Liver (tissue), 9 donors: ENCODE results near the gene R3HCC1L. TPM values are rescaled to one million over a fixed set of nuclear protein-coding genes. Genes with fewer than 3 reads are reported as not detected.

Source experiments
- DNase-seq: peaks from one replicate; pipeline ENCODE4 v3.0.0-alpha.2; 2017; ENCODE audit warnings: low spot score
- H3K27ac ChIP-seq, 2 donors: one replicate each; pipeline ENCODE4 v1.7.0; 2013; ENCODE audit warnings: inconsistent platforms in 2 of 2, low read length in 2 of 2, control low read depth in 1 of 2, low read depth in 1 of 2, mild to moderate bottlenecking in 1 of 2
- H3K27me3 ChIP-seq, 4 donors: one replicate each; pipeline versions ENCODE4 v1.6.1 to v1.7.0; 2013; ENCODE audit warnings: low read length in 3 of 4, inconsistent platforms in 1 of 4, mild to moderate bottlenecking in 1 of 4, moderate library complexity in 1 of 4; ENCODE audit not compliant: control insufficient read depth in 4 of 4, insufficient read depth in 4 of 4
- H3K36me3 ChIP-seq, 4 donors: one replicate each; pipeline versions ENCODE4 v1.6.1 to v1.7.0; 2013; ENCODE audit warnings: low read length in 3 of 4, mild to moderate bottlenecking in 3 of 4, low read depth in 1 of 4, moderate library complexity in 1 of 4; ENCODE audit not compliant: control insufficient read depth in 4 of 4, insufficient read depth in 3 of 4
- H3K4me1 ChIP-seq, 4 donors: one replicate each; pipeline versions ENCODE4 v1.6.1 to v1.7.0; 2013; ENCODE audit warnings: low read length in 3 of 4, mild to moderate bottlenecking in 3 of 4, moderate library complexity in 1 of 4; ENCODE audit not compliant: control insufficient read depth in 4 of 4, insufficient read depth in 4 of 4
- H3K4me3 ChIP-seq, 3 donors: one replicate each; pipeline versions ENCODE4 v1.6.1 to v1.7.0; 2013; ENCODE audit warnings: low read length in 3 of 3, control low read depth in 1 of 3, low read depth in 1 of 3, mild to moderate bottlenecking in 1 of 3
- H3K9ac ChIP-seq, 2 donors: one replicate each; pipeline ENCODE4 v1.7.0; 2013; ENCODE audit warnings: low read length in 2 of 2, mild to moderate bottlenecking in 2 of 2, moderate library complexity in 2 of 2, control low read depth in 1 of 2, low read depth in 1 of 2
- H3K9me3 ChIP-seq, 4 donors: one replicate each; pipeline versions ENCODE4 v1.6.1 to v1.7.0; 2013; ENCODE audit warnings: low read length in 3 of 4; ENCODE audit not compliant: control insufficient read depth in 4 of 4
- EGR1 ChIP-seq, 2 donors: IDR thresholded peaks; 2 replicates each; pipeline ENCODE4 v1.6.1; 2016 to 2018; ENCODE audit warnings: antibody characterized with exemption in 2 of 2, low read depth in 2 of 2
- HNF4A ChIP-seq, 2 donors: conservative IDR thresholded peaks; 2 replicates each; pipeline ENCODE4 v1.6.1; 2016; ENCODE audit warnings: antibody characterized with exemption in 2 of 2, mild to moderate bottlenecking in 2 of 2
- HNF4G ChIP-seq: IDR thresholded peaks from 2 replicates; pipeline ENCODE4 v1.6.1; 2016; ENCODE audit warnings: antibody characterized with exemption
- JUND ChIP-seq, 2 donors: IDR thresholded peaks; 2 replicates each; pipeline ENCODE4 v1.6.1; 2016; ENCODE audit warnings: antibody characterized with exemption in 2 of 2
- NR2F2 ChIP-seq: IDR thresholded peaks from 2 replicates; pipeline ENCODE4 v1.6.1; 2016; ENCODE audit warnings: antibody characterized with exemption
- RAD21 ChIP-seq, 2 donors: IDR thresholded peaks; 2 replicates each; pipeline ENCODE4 v1.6.1; 2016; ENCODE audit warnings: antibody characterized with exemption in 2 of 2, mild to moderate bottlenecking in 2 of 2
- RXRA ChIP-seq, 2 donors: IDR thresholded peaks; 2 replicates each; pipeline ENCODE4 v1.6.1; 2017 to 2018; ENCODE audit warnings: antibody characterized with exemption in 2 of 2, mild to moderate bottlenecking in 1 of 2
- SP1 ChIP-seq: IDR thresholded peaks from 2 replicates; pipeline ENCODE4 v1.6.1; 2018; ENCODE audit warnings: antibody characterized with exemption, mild to moderate bottlenecking
- TAF1 ChIP-seq: conservative IDR thresholded peaks from 2 replicates; pipeline ENCODE4 v1.6.1; 2016; ENCODE audit warnings: antibody characterized with exemption, mild to moderate bottlenecking
- YY1 ChIP-seq: IDR thresholded peaks from 2 replicates; pipeline ENCODE4 v1.6.1; 2016; ENCODE audit warnings: antibody characterized with exemption, mild to moderate bottlenecking
- WGBS: extraction: QIAGEN DNeasy Blood & Tissue Kit; methylation state at CpG from one replicate; pipeline ENCODE4 v1.1.7; 2013; 5-methylcytosine and 5-hydroxymethylcytosine counted together
- polyA plus RNA-seq, 2 donors: library from polyadenylated mRNA; stranded (reverse) in 1 of 2; unstranded in 1 of 2; fragments of 200-250 nt in 1 of 2; fragments of >200 nt in 1 of 2; fragmentation: Nextera tagmentation in 1 of 2; extraction: Ambion mirVana in 1 of 2; gene quantifications; one replicate each; pipeline versions ENCODE4 v1.2.1 to v1.2.3, GENCODE V29; 2013 to 2015
- total RNA-seq, 2 donors: library from RNA; depleted of rRNA; stranded (reverse); fragments of >200 nt; gene quantifications; one replicate each; pipeline ENCODE4 v1.2.3, GENCODE V29; 2014
- TF ChIP-seq, protein P1 (sequence below): IDR thresholded peaks from 2 replicates; pipeline ENCODE4 v1.6.1; 2016; ENCODE audit warnings: antibody characterized with exemption
- TF ChIP-seq, protein P2 (sequence below): IDR thresholded peaks from 2 replicates; pipeline ENCODE4 v1.6.1; 2016; ENCODE audit warnings: antibody characterized with exemption, mild to moderate bottlenecking
- TF ChIP-seq, protein P3 (sequence below): IDR thresholded peaks from 2 replicates; pipeline ENCODE4 v1.6.1; 2016; ENCODE audit warnings: antibody characterized with exemption
- TF ChIP-seq, protein P4 (sequence below): fragments of 150-350 bp; IDR thresholded peaks from 2 replicates; pipeline ENCODE4 v1.5.1; 2017; ENCODE audit warnings: improper control_type of control experiment, low read depth, low read length; ENCODE audit not compliant: missing input control
- donor health status: healthy.
- donor health status: healthy.
- donor health status: healthy.
- donor health status: healthy.
- donor health status: healthy.

Gene R3HCC1L
- total and polyA plus RNA-seq, 4 donors, result 3.2 to 11.2 (median 7.4) TPM

DNA sequence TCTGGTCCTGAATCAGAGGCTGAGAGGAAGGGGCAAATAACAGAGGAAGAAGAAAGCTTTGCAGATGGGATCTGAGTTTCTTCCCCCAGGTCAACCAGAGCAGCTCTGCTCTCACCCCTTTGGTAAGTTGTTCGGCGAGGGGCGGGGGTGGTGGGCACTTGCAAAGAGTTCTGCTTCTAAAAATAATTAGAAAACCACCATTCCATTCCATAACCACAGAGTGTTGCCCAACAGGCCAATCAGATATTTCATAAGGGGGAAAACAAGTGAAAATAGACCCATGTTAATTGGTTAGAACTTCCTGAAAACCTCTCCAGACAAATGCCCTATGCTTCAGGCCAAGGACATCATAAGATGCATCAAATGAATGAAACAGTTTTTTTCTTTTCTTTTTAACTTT lies 43.6 kb upstream of the R3HCC1L start:
- no peaks in the 10 kb centered on the region for H3K36me3 ChIP-seq
- H3K27me3 ChIP-seq, result peaks cover 0 to 8% (median 4%) of the 10 kb centered on the region in 4 donors
- TF ChIP-seq, protein P1, sequence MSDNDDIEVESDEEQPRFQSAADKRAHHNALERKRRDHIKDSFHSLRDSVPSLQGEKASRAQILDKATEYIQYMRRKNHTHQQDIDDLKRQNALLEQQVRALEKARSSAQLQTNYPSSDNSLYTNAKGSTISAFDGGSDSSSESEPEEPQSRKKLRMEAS, result no peak
- no peak for TF ChIP-seq TAF1

DNA sequence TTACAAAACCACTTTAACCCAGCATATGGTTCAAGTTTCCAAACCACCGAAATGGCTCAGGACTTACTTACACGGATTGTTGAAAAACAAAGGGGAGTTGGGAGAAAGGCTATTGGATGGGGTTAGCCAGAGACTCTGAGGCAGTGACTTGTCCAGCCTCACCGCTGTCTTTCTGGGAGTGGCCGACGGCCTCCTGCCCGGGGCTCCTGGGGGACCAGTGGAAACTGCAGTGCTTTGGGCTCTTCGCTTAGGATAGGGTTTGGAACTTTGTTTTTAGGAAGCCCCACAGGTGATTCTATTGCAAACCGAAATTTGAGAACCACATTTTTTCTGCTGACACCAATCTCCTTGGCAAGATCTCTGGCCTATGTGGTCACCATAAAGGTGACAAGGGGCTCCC lies 38.1 kb upstream of the R3HCC1L start:
- 70% methylated on average over 8 of the region's 8 CpGs for WGBS

More for the DNA sequence above, 43.6 kb upstream of the R3HCC1L start:
- Histone ChIP-seq H3K27ac (no peak overlapping the region), H3K9me3 (no peaks in the 10 kb centered on the region), H3K4me3 (no peak overlapping the region), H3K4me1 (no peaks in the 10 kb centered on the region), H3K9ac (no peak overlapping the region)
- DNase-seq, result no peak
- 73% methylated on average over 3 of the region's 3 CpGs for WGBS

More for the DNA sequence above, 38.1 kb upstream of the R3HCC1L start:
- Histone ChIP-seq H3K9ac (no peak overlapping the region), H3K36me3 (no peaks in the 10 kb centered on the region), H3K27ac (no peak overlapping the region), H3K4me3 (no peak overlapping the region), H3K4me1 (no peaks in the 10 kb centered on the region), H3K27me3 (peaks cover 0 to 8% (median 1%) of the 10 kb centered on the region in 4 donors), H3K9me3 (no peaks in the 10 kb centered on the region)
- TF ChIP-seq, protein P2, sequence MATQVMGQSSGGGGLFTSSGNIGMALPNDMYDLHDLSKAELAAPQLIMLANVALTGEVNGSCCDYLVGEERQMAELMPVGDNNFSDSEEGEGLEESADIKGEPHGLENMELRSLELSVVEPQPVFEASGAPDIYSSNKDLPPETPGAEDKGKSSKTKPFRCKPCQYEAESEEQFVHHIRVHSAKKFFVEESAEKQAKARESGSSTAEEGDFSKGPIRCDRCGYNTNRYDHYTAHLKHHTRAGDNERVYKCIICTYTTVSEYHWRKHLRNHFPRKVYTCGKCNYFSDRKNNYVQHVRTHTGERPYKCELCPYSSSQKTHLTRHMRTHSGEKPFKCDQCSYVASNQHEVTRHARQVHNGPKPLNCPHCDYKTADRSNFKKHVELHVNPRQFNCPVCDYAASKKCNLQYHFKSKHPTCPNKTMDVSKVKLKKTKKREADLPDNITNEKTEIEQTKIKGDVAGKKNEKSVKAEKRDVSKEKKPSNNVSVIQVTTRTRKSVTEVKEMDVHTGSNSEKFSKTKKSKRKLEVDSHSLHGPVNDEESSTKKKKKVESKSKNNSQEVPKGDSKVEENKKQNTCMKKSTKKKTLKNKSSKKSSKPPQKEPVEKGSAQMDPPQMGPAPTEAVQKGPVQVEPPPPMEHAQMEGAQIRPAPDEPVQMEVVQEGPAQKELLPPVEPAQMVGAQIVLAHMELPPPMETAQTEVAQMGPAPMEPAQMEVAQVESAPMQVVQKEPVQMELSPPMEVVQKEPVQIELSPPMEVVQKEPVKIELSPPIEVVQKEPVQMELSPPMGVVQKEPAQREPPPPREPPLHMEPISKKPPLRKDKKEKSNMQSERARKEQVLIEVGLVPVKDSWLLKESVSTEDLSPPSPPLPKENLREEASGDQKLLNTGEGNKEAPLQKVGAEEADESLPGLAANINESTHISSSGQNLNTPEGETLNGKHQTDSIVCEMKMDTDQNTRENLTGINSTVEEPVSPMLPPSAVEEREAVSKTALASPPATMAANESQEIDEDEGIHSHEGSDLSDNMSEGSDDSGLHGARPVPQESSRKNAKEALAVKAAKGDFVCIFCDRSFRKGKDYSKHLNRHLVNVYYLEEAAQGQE, result no peak
- TF ChIP-seq YY1, result no peak
- TF ChIP-seq JUND (IDR thresholded peaks at IDR 0.05), result no peak
- no peak for TF ChIP-seq RXRA (IDR thresholded peaks at IDR 0.05)
- no peak for TF ChIP-seq NR2F2
- no peak for TF ChIP-seq HNF4G
- no peak for TF ChIP-seq SP1
- TF ChIP-seq TAF1, result no peak
- TF ChIP-seq, protein P3, sequence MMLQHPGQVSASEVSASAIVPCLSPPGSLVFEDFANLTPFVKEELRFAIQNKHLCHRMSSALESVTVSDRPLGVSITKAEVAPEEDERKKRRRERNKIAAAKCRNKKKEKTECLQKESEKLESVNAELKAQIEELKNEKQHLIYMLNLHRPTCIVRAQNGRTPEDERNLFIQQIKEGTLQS, result no peak
- no peak for TF ChIP-seq RAD21 (IDR thresholded peaks at IDR 0.05)
- TF ChIP-seq, protein P4, sequence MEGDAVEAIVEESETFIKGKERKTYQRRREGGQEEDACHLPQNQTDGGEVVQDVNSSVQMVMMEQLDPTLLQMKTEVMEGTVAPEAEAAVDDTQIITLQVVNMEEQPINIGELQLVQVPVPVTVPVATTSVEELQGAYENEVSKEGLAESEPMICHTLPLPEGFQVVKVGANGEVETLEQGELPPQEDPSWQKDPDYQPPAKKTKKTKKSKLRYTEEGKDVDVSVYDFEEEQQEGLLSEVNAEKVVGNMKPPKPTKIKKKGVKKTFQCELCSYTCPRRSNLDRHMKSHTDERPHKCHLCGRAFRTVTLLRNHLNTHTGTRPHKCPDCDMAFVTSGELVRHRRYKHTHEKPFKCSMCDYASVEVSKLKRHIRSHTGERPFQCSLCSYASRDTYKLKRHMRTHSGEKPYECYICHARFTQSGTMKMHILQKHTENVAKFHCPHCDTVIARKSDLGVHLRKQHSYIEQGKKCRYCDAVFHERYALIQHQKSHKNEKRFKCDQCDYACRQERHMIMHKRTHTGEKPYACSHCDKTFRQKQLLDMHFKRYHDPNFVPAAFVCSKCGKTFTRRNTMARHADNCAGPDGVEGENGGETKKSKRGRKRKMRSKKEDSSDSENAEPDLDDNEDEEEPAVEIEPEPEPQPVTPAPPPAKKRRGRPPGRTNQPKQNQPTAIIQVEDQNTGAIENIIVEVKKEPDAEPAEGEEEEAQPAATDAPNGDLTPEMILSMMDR, result no peak
- TF ChIP-seq, protein P1, result no peak
- TF ChIP-seq EGR1 (IDR thresholded peaks at IDR 0.05; ENCODE audit: low read depth in 2 of 2), result no peak
- TF ChIP-seq HNF4A (conservative IDR thresholded peaks at IDR 0.05), result no peak
- DNase-seq, result no peak
